Osteoblast (primary cell): ENCODE results near the gene SERPINA4. TPM values are rescaled to one million over a fixed set of nuclear protein-coding genes. Genes with fewer than 3 reads are reported as not detected.

Experiments
- DNase-seq: peaks from one replicate; pipeline ENCODE4 v3.0.0; 2011; ENCODE audit warnings: low spot score, mixed read lengths; ENCODE audit not compliant: insufficient read length; ENCODE audit errors: missing footprints
- H2AFZ ChIP-seq: 2 replicates; pipeline ENCODE4 v1.6.0; 2011; ENCODE audit warnings: mild to moderate bottlenecking, low read length
- H3K27ac ChIP-seq: 2 replicates; pipeline ENCODE4 v1.5.1; 2011; ENCODE audit warnings: mild to moderate bottlenecking, low read depth, low read length, moderate library complexity
- H3K27me3 ChIP-seq: 2 replicates; pipeline ENCODE4 v1.6.0; 2012; ENCODE audit warnings: mild to moderate bottlenecking, control low read depth, inconsistent platforms, low read length, moderate library complexity; ENCODE audit not compliant: insufficient read depth
- H3K36me3 ChIP-seq: 2 replicates; pipeline ENCODE4 v1.5.1; 2011; ENCODE audit warnings: mild to moderate bottlenecking, low read length, control low read depth, moderate library complexity; ENCODE audit not compliant: insufficient read depth
- H3K4me1 ChIP-seq: 2 replicates; pipeline ENCODE4 v1.5.1; 2011; ENCODE audit warnings: mild to moderate bottlenecking, low read length, control low read depth, moderate library complexity; ENCODE audit not compliant: insufficient read depth
- H3K4me2 ChIP-seq: 2 replicates; pipeline ENCODE4 v1.6.0; 2011; ENCODE audit warnings: mild to moderate bottlenecking, low read length; ENCODE audit not compliant: insufficient read depth
- H3K4me3 ChIP-seq: fragments of 200-600 bp; sonication (generic); 3 replicates; pipeline ENCODE4 v1.5.1; 2012; ENCODE audit warnings: mild to moderate bottlenecking, low read length, inconsistent platforms; ENCODE audit not compliant: insufficient read depth
- H3K79me2 ChIP-seq: 2 replicates; pipeline ENCODE4 v1.6.0; 2012; ENCODE audit warnings: mild to moderate bottlenecking, low read length, control low read depth, inconsistent platforms; ENCODE audit not compliant: insufficient read depth
- H3K9me3 ChIP-seq: 2 replicates; pipeline ENCODE4 v1.5.1; 2011; ENCODE audit warnings: low read depth, low read length, control low read depth
- H4K20me1 ChIP-seq: 2 replicates; pipeline ENCODE4 v1.6.0; 2012; ENCODE audit warnings: mild to moderate bottlenecking, low read length, control low read depth; ENCODE audit not compliant: insufficient read depth
- total RNA-seq: library from RNA; depleted of rRNA; stranded (reverse); fragments of >200 nt; gene quantifications from 2 replicates; pipeline ENCODE4 v1.2.3, GENCODE V29; 2012
- TF ChIP-seq, protein P1 (sequence below): IDR thresholded peaks from 2 replicates; pipeline ENCODE4 v1.5.1; 2011; ENCODE audit warnings: mild to moderate bottlenecking, low read depth, low read length, moderate library complexity; ENCODE audit errors: extremely low read depth

The SERPINA4 gene
- total RNA-seq, 1 donor, result not detected

DNA sequence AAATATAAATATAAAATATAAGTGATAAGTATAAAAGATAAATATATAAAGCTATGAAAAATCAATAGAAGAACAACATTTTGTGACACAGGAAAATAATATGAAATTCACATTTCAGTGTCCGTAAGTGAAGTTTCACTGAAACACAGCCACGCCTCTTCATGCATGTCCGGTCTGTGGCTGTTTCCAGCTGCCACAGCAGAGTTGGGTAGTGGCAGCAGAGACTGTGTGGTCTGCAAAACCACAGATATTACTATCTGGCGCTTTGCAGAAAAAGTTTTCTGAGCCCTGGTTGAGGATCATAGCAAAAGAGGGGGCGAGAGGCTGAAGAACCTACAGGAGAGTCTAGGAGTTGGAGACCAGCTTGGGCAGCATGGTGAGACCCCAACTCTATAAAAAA lies 780 bp downstream of the SERPINA4 start:
- DNase-seq, result no peak

DNA sequence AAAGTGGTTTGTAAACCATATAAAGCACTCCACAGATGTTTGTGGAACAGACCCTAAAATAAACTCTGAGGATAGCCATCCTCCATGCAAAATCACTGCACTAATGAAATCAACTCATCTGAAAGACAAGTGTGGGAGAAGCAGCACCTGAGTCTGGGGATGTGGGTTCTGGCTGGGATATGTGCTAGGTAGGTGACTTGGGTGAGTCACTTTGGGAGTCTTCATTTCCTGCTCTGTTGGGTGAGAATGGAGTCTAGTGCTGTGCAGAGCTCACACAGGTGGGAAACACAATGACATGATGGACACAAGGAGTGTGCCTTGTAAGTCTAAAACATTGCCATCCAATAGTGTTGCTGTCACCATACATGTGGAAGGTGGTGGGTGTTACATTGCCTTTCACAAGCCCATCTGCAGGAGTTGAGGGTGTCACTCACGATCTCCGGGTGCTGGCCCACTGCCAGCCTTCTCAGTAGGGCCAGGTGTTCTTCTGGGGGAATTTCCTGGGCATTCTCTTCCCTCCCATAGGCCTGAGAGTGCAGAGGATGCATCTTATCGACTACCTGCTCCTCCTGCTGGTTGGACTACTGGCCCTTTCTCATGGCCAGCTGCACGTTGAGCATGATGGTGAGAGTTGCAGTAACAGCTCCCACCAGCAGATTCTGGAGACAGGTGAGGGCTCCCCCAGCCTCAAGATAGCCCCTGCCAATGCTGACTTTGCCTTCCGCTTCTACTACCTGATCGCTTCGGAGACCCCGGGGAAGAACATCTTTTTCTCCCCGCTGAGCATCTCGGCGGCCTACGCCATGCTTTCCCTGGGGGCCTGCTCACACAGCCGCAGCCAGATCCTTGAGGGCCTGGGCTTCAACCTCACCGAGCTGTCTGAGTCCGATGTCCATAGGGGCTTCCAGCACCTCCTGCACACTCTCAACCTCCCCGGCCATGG lies 2.0 kb downstream of the SERPINA4 start:
- Histone ChIP-seq H3K27ac (no peak overlapping the region), H2AFZ (no peak overlapping the region), H3K4me1 (peaks cover 4% of the 10 kb centered on the region), H3K79me2 (no peaks in the 10 kb centered on the region), H3K9me3 (no peaks in the 10 kb centered on the region), H3K36me3 (no peaks in the 10 kb centered on the region), H3K4me3 (no peak overlapping the region), H4K20me1 (no peaks in the 10 kb centered on the region), H3K27me3 (no peaks in the 10 kb centered on the region), H3K4me2 (no peak overlapping the region)
- no peak for DNase-seq
- TF ChIP-seq, protein P1, sequence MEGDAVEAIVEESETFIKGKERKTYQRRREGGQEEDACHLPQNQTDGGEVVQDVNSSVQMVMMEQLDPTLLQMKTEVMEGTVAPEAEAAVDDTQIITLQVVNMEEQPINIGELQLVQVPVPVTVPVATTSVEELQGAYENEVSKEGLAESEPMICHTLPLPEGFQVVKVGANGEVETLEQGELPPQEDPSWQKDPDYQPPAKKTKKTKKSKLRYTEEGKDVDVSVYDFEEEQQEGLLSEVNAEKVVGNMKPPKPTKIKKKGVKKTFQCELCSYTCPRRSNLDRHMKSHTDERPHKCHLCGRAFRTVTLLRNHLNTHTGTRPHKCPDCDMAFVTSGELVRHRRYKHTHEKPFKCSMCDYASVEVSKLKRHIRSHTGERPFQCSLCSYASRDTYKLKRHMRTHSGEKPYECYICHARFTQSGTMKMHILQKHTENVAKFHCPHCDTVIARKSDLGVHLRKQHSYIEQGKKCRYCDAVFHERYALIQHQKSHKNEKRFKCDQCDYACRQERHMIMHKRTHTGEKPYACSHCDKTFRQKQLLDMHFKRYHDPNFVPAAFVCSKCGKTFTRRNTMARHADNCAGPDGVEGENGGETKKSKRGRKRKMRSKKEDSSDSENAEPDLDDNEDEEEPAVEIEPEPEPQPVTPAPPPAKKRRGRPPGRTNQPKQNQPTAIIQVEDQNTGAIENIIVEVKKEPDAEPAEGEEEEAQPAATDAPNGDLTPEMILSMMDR, result no peak

More for the DNA sequence above, 780 bp downstream of the SERPINA4 start:
- TF ChIP-seq, protein P1, result no peak
- no peaks in the 10 kb centered on the region for H3K79me2 ChIP-seq
- no peaks in the 10 kb centered on the region for H3K27me3 ChIP-seq
- peaks cover 4% of the 10 kb centered on the region for H3K4me1 ChIP-seq
- no peak overlapping the region for H3K4me2 ChIP-seq
- no peaks in the 10 kb centered on the region for H3K9me3 ChIP-seq
- no peaks in the 10 kb centered on the region for H3K36me3 ChIP-seq
- H3K27ac ChIP-seq, result no peak overlapping the region
- H4K20me1 ChIP-seq, result no peaks in the 10 kb centered on the region
- no peak overlapping the region for H3K4me3 ChIP-seq
- H2AFZ ChIP-seq, result no peak overlapping the region

DNA sequence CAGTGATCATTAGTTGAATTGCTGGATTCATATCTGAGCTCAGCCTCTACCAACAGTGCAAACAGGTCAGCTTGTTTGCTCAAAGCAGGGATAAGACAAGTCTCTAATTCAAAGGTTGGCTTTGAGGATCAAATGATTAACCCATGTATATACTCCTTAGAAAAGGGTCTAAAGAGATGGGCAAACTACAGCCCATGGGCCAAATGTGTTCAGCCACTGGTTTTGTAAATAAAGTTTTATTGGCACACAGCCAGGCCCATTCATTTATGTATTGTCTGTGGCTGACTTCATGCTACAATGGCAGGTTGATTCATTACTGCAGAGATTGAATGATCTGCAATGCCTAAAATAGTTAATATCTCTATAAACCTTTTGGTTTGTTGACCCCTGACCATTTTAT lies 3.1 kb downstream of the SERPINA4 start:
- Histone ChIP-seq H3K36me3 (no peaks in the 10 kb centered on the region), H3K4me3 (no peak overlapping the region), H2AFZ (no peak overlapping the region), H3K79me2 (no peaks in the 10 kb centered on the region), H3K4me1 (peaks cover 4% of the 10 kb centered on the region), H3K27me3 (no peaks in the 10 kb centered on the region), H3K9me3 (no peaks in the 10 kb centered on the region), H4K20me1 (no peaks in the 10 kb centered on the region), H3K4me2 (no peak overlapping the region), H3K27ac (no peak overlapping the region)
- DNase-seq, result no peak
- TF ChIP-seq, protein P1, result no peak

DNA sequence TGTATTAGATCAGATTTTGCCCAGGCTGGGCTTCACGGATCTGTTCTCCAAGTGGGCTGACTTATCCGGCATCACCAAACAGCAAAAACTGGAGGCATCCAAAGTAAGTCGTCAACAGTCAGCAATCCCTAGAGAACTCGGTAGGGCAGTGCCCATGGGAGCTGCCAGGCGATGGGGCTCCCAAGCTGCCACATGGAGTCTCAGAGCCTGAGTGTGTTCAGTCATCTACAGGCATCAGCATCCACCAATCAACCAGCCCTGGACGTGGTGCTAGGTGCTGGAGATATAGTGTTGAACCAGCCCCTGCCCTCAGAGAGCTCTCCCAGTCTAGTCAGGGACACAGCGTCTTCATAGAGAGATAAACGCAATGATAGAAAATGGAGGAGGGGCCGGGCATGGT lies 6.9 kb downstream of the SERPINA4 start:
- no peaks in the 10 kb centered on the region for H3K79me2 ChIP-seq
- no peak for DNase-seq
- TF ChIP-seq, protein P1, result no peak
- H3K36me3 ChIP-seq, result no peaks in the 10 kb centered on the region
- H3K4me2 ChIP-seq, result no peak overlapping the region
- no peaks in the 10 kb centered on the region for H3K27me3 ChIP-seq
- H2AFZ ChIP-seq, result no peak overlapping the region
- no peak overlapping the region for H3K27ac ChIP-seq
- H3K4me1 ChIP-seq, result peaks cover 22% of the 10 kb centered on the region
- no peaks in the 10 kb centered on the region for H3K9me3 ChIP-seq
- no peak overlapping the region for H3K4me3 ChIP-seq
- no peaks in the 10 kb centered on the region for H4K20me1 ChIP-seq
